Heart left ventricle (tissue), 16 donors: Measurements from ENCODE around the gene RAB11A. TPM values are rescaled to one million over a fixed set of nuclear protein-coding genes. Genes with fewer than 3 reads are reported as not detected.
A peak's percentile ranks its signal among the peaks of the same experiment; 100 is the strongest.

ENCODE experiments used
- ATAC-seq, 4 donors: fragments of 200-7000 bp; cut with Tn5 transposase; one replicate each; pipeline ENCODE4 v1.9.1; 2020 to 2022; ENCODE audit warnings: moderate library complexity in 4 of 4, mild to moderate bottlenecking in 3 of 4, moderate number of reproducible peaks in 1 of 4
- DNase-seq, 5 donors: peaks; one replicate each; pipeline ENCODE4 v3.0.0-alpha.2; 2020
- H3K27ac ChIP-seq, 12 donors: fragments of 200-600 bp; sonication (generic) in 4 of 12; one replicate each; pipeline versions ENCODE4 v1.5.0 to v1.8.0; 2016 to 2022; ENCODE audit warnings: mild to moderate bottlenecking in 2 of 12
- H3K27me3 ChIP-seq, 9 donors: fragments of 200-600 bp; sonication (generic) in 2 of 9; one replicate each; pipeline versions ENCODE4 v1.5.1 to v1.8.0; 2016 to 2022; ENCODE audit warnings: mild to moderate bottlenecking in 3 of 9
- H3K36me3 ChIP-seq, 9 donors: fragments of 200-600 bp; sonication (generic) in 2 of 9; one replicate each; pipeline versions ENCODE4 v1.5.0 to v1.8.0; 2018 to 2022; ENCODE audit warnings: mild to moderate bottlenecking in 2 of 9
- H3K4me1 ChIP-seq, 12 donors: fragments of 200-600 bp; sonication (generic) in 4 of 12; one replicate each; pipeline versions ENCODE4 v1.5.0 to v1.8.0; 2016 to 2022; ENCODE audit warnings: mild to moderate bottlenecking in 3 of 12
- H3K4me3 ChIP-seq, 12 donors: fragments of 200-600 bp; sonication (generic) in 4 of 12; one replicate each; pipeline versions ENCODE4 v1.5.0 to v1.8.0; 2017 to 2022; ENCODE audit warnings: mild to moderate bottlenecking in 9 of 12, moderate library complexity in 4 of 12
- H3K9me3 ChIP-seq, 12 donors: fragments of 200-600 bp; sonication (generic) in 4 of 12; one replicate each; pipeline versions ENCODE4 v1.5.0 to v1.8.0; 2016 to 2022; ENCODE audit warnings: mild to moderate bottlenecking in 1 of 12
- POLR2A ChIP-seq, 2 donors: fragments of 450-650 bp; IDR thresholded peaks; one replicate each; pipeline ENCODE4 v1.6.1; 2017; ENCODE audit warnings: antibody characterized with exemption in 2 of 2, mild to moderate bottlenecking in 2 of 2, moderate library complexity in 2 of 2
- WGBS, 4 donors: extraction: QIAGEN DNeasy Blood & Tissue Kit in 2 of 4; methylation state at CpG; one replicate each; pipeline versions ENCODE4 v1.1.5 to v1.1.7; 2013 to 2018; 5-methylcytosine and 5-hydroxymethylcytosine counted together
- intact Hi-C, 10 donors: fragments of 100-400 bp; cut with DNase I; formaldehyde crosslinking; loops; one replicate each; pipeline versions ENCODE4 v1.11.1 to v1.14.2; 2022
- polyA plus RNA-seq, 2 donors: library from polyadenylated mRNA; stranded (reverse); fragments of 200-250 nt; gene quantifications; one replicate each; pipeline ENCODE4 v1.2.3, GENCODE V29; 2013
- total RNA-seq, 9 donors: library from RNA; depleted of rRNA in 2 of 9; stranded (reverse); fragments of >200 nt in 2 of 9; fragmentation: NEBNext Ultra II Directional in 3 of 9; extraction: Animal tissue kit (Norgen Biotek cat#: 25700) in 3 of 9; gene quantifications; one replicate each; pipeline versions ENCODE4 v1.1.0 to v1.2.4, GENCODE V29; 2016 to 2023
- TF ChIP-seq, protein P1 (sequence below), 12 donors: fragments of 200-600 bp; sonication (generic) in 4 of 12; IDR thresholded peaks; one replicate each; pipeline versions ENCODE4 v1.5.0 to v1.8.0; 2018 to 2022; ENCODE audit warnings: antibody characterized with exemption in 12 of 12, mild to moderate bottlenecking in 5 of 12
- donor health status: ischemic (EF 13 %, LVEDD 7.1; RV severe dilation, severe dysfunction).
- donor health status: healthy with polysubstance abuse.
- donor health status: DM: no; HTN: yes; CAD: no.
- donor health status: DM: no; HTN: no; CAD: no.
- donor health status: ischemic (EF 25% LVEDD 6.9; RV normal size, moderate dysfunction).
- donor health status: ischemic (EF 25% LVEDD 5.7; RV mildly dilated, moderate dysfunction).
- donor health status: healthy.
- donor health status: DM: yes; HTN: yes; CAD: no.
- donor health status: ischemic (EF 35%, LVEDD 5.7; RV mildly dilated, moderate dysfunction).
- donor health status: nonischemic (EF 11% LVEDD 7.7; RV severe dilation, severe dysfunction).
- donor health status: DM: yes; HTN: yes; CAD: no.
- donor health status: PGD.
- donor health status: ischemic (EF 29% LVEDD 5.4; RV normal size, mild dysfunction).
- donor health status: nonischemic (EF 23%, LVEDD 6.1; RV moderate dilation, normal function).

RAB11A gene
- total and polyA plus RNA-seq, 11 donors: 50.3 to 307 (median 162) TPM

DNA sequence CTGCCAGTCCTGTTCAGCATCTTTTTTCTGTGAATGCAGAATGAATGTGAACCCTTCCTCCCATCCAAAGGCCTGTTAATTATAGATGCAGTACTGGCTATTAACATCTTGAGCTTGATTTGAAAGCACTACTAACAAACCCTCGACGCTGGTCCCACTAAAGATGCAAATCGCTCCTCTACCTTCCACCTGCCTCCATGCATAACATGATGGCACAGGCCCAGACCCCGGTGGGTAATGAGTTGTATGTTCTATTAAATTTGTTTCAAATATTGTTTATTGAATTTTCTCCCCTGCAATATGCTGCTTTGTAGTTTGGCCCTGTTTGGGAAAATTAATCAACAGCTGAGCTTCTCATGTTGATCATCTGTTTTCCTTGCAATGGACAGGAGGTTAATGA, 69.3 kb downstream of the RAB11A start:
- no peaks in the 10 kb centered on the region for H3K27me3 ChIP-seq
- intact Hi-C loops: no loop called here

DNA sequence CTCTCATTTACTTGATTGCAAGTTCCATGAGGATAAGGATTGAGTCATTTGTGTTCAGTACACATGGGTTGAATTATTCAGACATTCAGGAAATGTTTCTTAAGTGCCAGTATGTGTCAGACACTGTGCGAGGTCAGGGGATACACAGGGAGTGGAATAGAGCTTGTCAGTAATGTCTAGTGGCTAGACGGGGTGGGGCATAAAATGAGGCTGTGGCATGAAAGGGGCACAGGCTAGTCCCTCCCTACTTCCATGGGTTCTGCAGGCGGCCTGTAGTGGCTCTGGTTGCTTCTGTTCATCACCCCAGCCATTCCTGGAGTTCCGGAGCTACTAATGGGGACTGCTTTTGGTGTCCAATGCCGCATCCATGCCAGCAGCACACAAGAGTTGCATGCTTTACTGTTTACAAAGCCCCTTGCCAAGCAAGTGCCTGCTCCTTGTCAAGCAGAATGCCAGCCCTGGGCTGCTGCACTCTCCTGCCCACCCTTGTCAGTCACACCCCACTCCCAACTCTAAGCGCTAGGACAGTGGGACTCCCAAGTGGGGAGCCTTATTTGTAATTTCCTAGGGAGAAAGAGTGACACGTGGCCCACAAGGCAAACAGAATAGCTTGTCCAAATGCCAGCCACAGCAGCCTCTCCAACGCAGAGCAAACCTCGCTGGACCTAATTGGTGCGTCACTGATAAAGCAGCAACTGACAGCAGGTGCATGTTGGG, 70.8 kb downstream of the RAB11A start:
- WGBS, 4 donors: 44 to 51% (median 49%) methylated on average over 10 of the region's 10 CpGs
- Histone ChIP-seq H3K9me3 (no peaks in the 10 kb centered on the region), H3K4me3 (no peak overlapping the region), H3K27ac (peak overlapping the region in 10 of 12 donors; percentile 8 to 61 (median 34)), H3K4me1 (peaks cover 0 to 25% (median 8%) of the 10 kb centered on the region in 12 donors), H3K27me3 (no peaks in the 10 kb centered on the region), H3K36me3 (no peaks in the 10 kb centered on the region)
- DNase-seq (peak in 4 of 5 donors; percentile 41 to 77 (median 44)), ATAC-seq (peak; percentile 65 to 88 (median 82))
- TF ChIP-seq POLR2A (IDR thresholded peaks at IDR 0.05): no peak
- TF ChIP-seq, protein P1, sequence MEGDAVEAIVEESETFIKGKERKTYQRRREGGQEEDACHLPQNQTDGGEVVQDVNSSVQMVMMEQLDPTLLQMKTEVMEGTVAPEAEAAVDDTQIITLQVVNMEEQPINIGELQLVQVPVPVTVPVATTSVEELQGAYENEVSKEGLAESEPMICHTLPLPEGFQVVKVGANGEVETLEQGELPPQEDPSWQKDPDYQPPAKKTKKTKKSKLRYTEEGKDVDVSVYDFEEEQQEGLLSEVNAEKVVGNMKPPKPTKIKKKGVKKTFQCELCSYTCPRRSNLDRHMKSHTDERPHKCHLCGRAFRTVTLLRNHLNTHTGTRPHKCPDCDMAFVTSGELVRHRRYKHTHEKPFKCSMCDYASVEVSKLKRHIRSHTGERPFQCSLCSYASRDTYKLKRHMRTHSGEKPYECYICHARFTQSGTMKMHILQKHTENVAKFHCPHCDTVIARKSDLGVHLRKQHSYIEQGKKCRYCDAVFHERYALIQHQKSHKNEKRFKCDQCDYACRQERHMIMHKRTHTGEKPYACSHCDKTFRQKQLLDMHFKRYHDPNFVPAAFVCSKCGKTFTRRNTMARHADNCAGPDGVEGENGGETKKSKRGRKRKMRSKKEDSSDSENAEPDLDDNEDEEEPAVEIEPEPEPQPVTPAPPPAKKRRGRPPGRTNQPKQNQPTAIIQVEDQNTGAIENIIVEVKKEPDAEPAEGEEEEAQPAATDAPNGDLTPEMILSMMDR (IDR thresholded peaks at IDR 0.05): no peak
- intact Hi-C loops: no loop called here

More for the DNA sequence above, 69.3 kb downstream of the RAB11A start:
- TF ChIP-seq, protein P1 (IDR thresholded peaks at IDR 0.05): no peak
- no peak for TF ChIP-seq POLR2A (IDR thresholded peaks at IDR 0.05)
- no peak for DNase-seq
- Histone ChIP-seq H3K36me3 (no peaks in the 10 kb centered on the region), H3K27ac (no peak overlapping the region), H3K4me1 (peaks cover 0 to 25% (median 8%) of the 10 kb centered on the region in 12 donors), H3K9me3 (no peaks in the 10 kb centered on the region), H3K4me3 (no peak overlapping the region)
- ATAC-seq: no peak
- 85 to 94% (median 89%) methylated on average over 4 of the region's 4 CpGs for WGBS, 4 donors

GRCh38 chr15:65940618-65940909, 71.3 kb downstream of the RAB11A start:
- H3K9me3 ChIP-seq: no peaks in the 10 kb centered on the region
- H3K36me3 ChIP-seq: no peaks in the 10 kb centered on the region
- ATAC-seq: peak; percentile 18 to 63 (median 40)
- no peak overlapping the region for H3K4me3 ChIP-seq
- H3K27ac ChIP-seq: peak overlapping the region in 9 of 12 donors; percentile 3 to 55 (median 34)
- peaks cover 0 to 25% (median 8%) of the 10 kb centered on the region in 12 donors for H3K4me1 ChIP-seq
- intact Hi-C loops: no loop called here
- DNase-seq: no peak
- TF ChIP-seq, protein P1 (IDR thresholded peaks at IDR 0.05): no peak
- TF ChIP-seq POLR2A (IDR thresholded peaks at IDR 0.05): no peak
- no peaks in the 10 kb centered on the region for H3K27me3 ChIP-seq

Other genes with a start within 250 kb of the RAB11A start
- gene SLC24A1, start 247.6 kb upstream of the RAB11A start, total RNA-seq: 1 to 10 TPM in 8 of 9 donors, under 1 TPM in 1; 0.74 to 6.3 (median 2.2) TPM
- 1 to 10 TPM; 1.0 to 1.4 TPM for gene SLC24A1, start 247.6 kb upstream of the RAB11A start, polyA plus RNA-seq
- gene DENND4A, start 77.2 kb upstream of the RAB11A start, total RNA-seq: 10 to 100 TPM; 11.7 to 26.6 (median 15.7) TPM
- gene DENND4A, start 77.2 kb upstream of the RAB11A start, polyA plus RNA-seq: 1 to 10 TPM; 2.7 to 5.4 TPM